ENCODE results near the gene DEDD.

DEDD gene

DNA sequence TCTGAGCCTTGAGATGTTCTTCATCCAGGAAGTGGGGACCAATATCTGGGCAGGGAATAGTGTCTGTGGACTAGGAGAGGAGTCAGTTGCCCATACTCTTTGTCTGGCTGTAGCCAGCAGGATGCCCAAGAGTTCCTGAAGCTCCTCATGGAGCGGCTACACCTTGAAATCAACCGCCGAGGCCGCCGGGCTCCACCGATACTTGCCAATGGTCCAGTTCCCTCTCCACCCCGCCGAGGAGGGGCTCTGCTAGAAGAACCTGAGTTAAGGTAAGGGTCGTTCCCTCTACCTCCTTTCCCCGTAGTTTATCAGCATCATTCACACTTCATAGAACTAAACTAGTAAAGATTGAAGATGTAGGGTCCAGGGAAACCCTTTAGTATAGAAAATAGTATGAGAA, 30.3 kb upstream of the DEDD start:
- DNase-seq = no peak

DNA sequence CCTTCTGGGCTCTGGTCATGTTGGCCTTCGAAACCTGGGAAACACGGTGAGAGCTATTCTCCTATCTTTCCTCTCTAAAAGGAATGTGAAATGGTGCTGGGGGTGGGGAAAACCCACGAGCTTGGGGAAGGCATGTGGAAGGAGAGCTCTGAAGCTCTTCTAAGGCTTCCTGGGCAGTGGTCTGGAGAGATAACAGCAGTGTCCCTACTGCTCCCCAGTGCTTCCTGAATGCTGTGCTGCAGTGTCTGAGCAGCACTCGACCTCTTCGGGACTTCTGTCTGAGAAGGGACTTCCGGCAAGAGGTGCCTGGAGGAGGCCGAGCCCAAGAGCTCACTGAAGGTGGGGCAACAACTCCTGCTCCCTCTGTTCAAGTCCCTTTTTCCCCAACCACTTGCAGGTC, 29.6 kb upstream of the DEDD start:
- DNase-seq = no peak

DNA sequence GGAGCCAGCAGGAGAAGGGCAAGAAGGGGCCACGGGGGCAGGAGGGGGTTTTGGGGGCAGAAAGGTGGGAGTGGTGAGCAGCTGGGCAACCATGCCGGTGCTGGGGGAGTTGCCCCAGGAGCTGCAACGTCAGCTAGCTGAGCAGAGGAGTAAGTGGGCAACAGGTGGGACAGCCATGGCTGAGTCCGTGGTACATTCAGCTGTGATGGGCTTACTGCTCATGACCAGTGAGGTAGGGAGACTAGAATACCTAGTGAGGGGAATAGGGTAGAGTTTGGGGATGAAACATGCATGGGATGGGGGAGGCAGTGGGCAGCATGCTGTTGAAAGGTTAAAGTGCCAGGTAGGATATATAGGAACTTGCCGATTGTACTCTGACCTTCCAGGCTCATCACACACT, 29.2 kb upstream of the DEDD start:
- DNase-seq = no peak

DNA sequence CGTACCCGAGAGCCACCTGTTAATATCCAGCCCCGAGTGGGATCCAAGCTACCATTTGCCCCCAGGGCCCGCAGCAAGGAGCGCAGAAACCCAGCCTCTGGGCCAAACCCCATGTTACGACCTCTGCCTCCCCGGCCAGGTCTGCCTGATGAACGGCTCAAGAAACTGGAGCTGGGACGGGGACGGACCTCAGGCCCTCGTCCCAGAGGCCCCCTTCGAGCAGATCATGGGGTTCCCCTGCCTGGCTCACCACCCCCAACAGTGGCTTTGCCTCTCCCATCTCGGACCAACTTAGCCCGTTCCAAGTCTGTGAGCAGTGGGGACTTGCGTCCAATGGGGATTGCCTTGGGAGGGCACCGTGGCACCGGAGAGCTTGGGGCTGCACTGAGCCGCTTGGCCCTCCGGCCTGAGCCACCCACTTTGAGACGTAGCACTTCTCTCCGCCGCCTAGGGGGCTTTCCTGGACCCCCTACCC, 28.2 kb upstream of the DEDD start:
- no peak for DNase-seq

DNA sequence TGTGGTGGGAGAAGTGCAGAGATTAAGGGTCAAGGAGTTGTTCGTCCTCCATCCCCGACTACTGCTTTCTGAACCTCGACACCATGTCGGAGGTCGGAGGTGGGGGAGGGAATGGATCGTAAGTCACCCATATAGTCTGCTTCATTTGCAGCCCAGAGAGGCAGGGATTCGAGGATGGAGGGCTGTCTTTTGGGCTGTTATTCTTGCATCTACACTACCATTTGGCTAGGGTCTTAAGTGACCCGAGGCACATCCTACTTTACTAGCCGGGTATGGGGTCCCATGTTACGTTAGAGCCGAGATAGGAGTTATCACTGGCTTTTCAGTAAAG, 27.4 kb upstream of the DEDD start:
- no peak for DNase-seq

DNA sequence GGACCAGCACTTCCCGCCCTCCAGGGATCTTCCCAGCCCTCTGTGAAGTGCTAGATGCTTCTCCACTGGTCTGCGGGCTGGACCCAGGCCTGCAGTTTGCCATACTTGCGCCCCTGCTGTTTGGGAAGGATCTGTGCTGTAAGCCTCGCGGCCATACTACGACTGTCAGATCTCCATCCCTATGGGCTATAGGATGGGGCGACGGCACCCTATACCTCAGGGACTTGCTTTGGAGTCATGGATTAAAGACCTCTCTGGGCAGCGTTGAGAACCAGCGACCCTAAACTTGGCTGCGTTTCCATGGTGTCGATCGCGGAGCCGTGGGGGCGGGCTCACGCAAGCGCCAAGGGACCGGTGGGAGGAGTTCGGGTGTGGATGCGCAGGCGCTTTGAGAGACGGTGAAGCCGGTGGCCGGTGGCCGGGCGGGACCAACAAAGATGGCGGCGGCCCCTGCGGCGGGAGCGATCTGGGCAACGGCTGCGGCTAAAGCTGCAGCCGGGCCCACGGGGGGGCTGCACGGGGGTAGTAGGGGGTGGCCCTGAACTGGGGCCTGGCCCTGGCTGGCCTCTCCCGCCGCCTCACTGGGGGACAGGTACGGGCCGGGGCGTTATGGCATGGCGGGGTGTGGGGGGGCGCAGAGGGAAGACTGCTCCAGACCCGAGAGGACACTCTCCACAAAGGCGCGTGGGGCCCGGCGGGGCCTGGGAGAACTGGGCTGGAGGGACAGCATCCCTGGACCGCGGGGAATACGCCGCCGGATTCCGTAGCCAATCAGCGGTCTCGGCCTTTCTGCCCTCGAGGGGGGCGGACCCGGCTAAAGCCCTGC, 26.8 kb upstream of the DEDD start, which contains the start of gene USP21:
USP21 (plus strand) TSS at position 414 of the 826 bp plus-strand sequence. CDS start 1,141 bp downstream, outside the sequence.
- peak; percentile 96 for DNase-seq

DNA sequence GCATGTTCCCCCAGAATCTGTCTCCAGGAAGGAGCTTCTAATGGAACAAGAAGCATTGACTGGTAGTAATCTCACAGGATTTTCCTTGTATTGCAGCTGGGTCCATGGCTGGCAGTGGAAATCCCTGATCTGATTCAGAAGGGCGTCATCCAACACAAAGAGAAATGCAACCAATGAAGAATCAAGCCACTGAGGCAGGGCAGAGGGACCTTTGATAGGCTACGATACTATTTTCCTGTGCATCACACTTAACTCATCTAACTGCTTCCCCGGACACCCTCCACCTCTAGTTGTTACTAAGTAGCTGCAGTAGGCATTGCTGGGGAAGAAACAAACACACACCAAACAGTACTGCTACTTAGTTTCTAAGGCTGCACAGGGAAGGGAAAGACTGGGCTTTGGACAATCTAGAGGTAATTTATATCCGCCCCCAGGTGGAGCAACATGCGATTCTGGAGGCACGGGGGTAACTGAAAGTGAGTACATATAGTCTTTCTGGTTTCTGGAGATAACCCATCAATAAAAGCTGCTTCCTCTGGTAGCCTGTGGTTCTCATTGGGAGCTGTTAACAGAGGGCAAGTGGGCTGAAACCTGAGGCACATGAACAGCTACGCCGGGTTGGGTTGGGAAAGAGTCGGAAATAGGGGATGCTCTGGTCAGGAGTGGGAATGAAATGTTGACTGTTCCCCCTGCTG, 26.0 kb upstream of the DEDD start:
- no peak for DNase-seq

DNA sequence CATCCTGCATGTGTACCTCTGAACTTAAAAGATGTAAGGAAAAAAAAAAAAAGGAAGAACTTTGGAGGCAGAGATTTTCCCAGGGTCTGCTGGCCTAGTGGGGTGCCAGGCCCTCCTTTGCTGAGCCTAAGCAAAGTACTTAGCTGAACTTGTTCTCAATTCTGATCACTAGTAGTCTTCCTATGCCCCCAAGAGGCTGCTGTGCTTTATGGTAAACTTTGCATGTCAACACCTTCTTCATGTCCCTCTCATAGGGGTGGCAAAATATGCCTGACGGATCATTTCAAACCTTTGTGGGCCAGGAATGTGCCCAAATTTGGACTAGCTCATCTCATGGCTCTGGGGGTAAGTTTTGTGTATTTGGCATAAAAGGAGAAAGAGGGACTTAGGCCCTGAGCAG, 25.4 kb upstream of the DEDD start:
- DNase-seq = no peak

DNA sequence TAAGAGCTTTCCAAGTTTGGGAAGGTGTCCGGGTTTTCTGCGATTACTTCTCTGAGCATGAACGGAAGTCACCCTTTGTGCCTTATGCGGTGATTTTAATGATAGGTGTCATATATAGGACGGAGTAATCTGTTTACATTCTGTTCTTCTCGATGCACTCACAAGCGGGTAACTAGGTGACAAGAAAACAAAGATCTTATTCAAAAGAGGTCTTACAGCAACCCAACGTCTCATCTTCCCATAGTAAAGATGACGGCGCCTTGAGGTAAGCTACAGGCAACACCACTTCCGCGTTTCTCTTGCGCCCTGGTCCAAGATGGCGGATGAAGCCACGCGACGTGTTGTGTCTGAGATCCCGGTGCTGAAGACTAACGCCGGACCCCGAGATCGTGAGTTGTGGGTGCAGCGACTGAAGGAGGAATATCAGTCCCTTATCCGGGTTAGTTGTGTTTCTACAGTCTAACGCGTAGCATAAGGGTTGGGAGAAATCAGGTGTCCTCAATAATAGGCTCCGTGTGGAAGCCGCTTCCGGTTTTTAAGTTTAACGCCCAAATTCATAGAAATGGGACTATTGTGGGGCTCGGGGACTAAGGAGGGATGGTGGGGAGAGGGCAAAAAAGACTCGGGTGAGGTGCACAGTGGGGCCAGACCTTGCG, 21.3 kb upstream of the DEDD start, which contains the start of gene UFC1:
UFC1 (plus strand) TSS at position 297 of the 656 bp plus-strand sequence; CDS start at position 317, 20 bp downstream.
- peak; percentile 93 for DNase-seq

DNA sequence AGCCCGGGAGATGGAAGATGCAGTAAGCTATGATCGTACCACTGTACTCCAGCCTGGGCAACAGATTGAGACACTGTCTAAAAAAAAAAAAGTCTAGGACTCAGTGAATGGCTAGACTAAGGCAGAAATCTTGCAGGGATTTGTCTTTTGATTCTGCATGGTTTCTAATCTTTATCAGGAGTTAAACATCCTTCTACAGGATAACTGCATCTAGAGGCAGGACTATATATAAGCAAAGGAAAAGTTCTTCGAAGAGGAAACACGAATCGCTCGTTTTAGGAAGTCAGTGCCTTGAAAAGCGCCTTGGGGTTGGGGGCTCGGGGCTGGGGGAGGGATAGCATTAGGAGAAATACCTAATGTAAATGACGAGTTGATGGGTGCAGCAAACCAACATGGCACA, 20.7 kb upstream of the DEDD start:
- no peak for DNase-seq

DNA sequence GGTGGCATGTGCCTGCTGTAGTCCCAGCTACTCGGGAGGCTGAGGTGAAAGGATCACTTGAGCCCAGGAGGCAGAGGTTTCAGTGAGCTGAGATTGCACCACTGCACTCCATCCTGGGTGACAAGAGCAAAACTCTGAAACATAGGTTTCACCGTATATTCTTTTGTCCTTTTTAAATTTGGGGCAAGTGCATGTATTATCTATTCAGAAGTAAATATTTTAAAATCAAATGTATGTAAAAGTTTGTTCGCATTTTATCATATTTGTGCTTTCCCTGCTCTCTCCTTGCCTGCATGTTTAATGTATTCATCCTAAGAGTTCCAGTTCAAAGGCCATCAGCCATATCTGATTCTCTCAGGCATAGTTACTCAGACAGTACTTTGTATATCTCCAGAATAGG, 13.4 kb upstream of the DEDD start:
- DNase-seq = no peak

DNA sequence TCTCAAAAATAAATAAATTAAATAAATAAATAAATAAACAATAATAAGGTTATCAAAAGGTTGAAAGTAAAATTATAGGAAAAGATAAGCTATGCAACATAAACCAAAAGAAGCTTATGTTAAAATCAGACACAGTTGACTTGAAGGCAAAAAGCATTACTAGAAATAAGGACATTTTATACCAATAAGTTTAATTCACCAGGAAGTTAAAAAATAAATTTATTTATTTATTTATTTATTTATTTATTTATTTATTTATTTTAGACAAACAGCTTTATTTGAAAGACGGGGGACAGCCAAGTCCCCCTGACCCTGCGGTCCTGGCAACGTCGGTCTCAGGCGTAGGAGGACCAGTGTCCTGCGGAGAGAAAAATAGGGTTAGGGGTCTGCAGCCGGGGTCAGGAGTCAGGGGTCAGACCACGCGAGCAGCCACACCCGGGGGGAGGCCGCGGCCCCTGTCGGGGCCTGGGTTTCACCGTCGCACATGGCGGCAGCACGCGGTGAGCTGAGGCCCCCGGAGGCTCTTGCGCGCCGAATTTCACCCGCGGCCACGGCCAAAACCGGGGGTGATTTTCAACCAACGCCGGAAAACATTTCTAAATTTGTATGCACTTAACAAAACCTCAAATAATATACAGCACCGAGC, 8.4 kb upstream of the DEDD start:
- DNase-seq = no peak

DNA sequence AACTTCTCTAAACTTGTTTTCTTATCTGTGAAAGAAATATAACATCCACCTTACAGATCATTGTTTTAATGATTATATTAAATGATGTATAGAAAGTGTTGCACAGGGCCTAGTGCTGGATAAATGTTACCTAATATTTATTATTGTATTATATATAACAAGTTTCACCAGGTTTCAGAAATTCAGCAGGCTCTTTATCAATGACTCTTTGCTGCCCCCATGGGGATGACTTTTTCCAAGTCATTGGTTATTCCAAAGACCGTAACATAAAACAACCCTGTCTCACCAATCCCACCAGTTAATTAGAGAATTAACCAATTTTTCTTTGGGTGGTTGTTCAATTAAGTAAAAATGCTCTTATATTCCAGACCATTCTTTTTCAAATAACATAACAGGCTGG, 7.3 kb upstream of the DEDD start:
- no peak for DNase-seq

DNA sequence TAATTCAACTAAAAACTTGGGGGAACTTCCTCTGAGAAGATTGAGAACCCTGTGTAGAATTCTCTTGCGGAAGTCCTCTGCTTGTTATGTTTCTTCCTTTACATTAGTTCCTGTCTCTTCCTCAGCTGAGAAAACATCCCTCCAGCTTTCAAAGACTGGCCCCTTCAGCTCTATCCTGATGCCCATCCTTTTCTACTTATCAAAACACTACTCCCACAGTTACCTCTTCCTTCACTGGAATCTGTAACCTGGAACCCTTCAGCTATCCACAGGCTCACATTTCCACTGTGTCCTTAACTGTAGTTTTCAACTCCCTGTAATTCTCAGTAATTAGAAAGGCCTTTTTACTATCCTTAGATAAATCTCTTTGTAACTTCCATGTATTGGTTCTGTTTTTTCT, 6.0 kb upstream of the DEDD start:
- no peak for DNase-seq

DNA sequence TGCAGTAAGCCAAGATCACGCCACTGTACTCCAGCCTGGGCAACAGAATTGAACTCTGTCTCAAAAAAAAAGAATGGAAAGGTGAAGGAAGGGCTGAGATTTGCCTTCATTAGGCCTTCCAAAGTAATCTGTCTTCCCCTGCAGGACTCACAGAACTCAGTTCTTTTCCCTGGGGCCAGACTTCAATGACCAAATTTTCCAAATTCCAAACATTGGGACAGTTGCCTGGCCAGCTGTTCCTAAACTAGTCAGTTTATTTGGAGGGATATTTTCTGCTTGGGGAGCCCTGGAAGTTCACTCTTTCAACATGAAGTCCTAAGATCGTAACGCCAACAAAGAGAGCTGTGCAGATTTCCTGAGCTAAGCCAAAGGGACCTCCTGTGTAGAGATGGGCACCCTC, 5.4 kb upstream of the DEDD start:
- DNase-seq = no peak

DNA sequence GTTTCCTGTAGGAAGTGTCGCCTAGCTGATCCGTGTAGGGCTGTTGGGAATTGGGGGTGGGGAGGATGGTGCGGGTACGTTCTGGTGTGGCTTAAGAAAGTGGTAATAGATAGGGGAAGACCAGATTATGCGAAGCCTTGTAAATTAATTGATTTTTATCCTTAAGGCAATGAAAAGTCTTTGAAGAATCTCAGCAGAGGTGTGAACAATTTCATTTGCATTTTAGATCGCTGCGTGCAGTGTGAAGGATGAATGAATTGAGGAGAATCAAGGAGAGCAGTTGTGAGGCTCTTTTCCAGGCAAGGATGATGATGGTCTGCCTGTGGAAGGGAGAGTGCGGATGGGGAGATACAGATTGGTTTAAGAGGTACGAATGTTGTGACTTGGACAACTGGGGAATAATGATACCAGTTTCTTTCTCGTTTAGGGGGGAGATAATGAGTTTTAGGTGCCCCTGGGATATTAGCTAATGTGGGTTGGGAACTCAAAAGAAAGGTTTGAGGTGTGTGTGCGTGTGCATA, 813 bp upstream of the DEDD start:
- DNase-seq = no peak

DNA sequence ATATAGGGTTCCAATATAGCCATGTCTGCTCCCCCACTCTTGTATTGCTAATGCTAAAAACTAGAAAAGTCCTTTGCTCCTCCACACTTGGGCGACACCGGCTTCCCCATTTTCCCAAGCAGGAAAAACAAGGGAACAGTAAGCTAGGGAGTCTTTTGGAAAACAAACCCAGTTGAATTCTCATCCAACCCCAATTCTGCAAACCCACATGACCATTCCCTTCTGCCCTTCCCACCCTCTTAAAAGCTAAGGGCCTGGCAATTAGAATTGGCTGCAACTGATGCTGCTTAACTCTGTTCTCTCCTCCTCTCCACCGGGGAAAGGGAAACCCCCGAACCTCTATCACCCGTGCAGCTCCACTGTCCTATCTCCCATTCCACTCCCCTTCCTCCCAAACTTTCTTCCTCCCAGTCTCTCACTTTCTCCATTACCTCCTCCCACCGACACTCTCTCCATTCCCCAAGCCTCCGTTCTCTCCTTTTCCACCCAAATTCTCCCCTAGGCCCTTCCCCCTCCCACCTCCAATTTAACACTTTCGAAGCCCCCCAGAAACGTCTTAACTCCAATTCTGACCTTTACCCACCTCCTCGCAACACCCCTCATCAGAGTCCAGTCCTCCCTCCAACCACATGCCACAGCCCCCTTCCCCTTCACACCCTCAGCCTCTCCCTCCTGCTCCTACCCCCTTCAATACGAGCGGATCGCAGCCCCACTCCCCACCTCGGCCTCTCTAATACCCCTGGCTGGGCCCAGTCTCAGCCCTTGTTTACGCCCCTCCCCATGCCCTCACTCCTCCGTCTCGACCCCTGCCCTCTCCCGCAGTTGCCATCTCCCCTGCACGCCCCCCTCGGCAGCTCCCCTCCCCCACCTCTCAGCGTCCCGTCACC, 701 bp downstream of the DEDD start:
- DNase-seq = peak; percentile 45

DNA sequence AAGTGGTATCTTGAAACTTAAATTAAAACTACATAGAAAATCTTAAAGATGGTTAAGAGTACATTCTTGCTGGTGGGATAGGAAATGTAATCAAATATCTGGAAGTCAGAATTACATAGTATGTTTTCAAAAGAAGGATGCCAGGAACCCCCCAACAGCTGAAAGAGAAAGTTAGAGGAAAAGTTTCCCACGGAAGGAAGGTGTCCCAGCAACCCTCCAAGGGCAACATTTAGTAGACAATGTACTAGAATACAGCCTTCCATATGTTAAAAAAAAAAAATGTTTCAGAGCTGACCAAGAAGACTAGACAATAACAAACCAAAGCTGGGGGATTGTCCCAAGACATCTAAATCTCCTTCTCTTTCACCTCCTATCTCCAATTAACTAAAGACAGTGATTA, 2.2 kb downstream of the DEDD start:
- DNase-seq = no peak

DNA sequence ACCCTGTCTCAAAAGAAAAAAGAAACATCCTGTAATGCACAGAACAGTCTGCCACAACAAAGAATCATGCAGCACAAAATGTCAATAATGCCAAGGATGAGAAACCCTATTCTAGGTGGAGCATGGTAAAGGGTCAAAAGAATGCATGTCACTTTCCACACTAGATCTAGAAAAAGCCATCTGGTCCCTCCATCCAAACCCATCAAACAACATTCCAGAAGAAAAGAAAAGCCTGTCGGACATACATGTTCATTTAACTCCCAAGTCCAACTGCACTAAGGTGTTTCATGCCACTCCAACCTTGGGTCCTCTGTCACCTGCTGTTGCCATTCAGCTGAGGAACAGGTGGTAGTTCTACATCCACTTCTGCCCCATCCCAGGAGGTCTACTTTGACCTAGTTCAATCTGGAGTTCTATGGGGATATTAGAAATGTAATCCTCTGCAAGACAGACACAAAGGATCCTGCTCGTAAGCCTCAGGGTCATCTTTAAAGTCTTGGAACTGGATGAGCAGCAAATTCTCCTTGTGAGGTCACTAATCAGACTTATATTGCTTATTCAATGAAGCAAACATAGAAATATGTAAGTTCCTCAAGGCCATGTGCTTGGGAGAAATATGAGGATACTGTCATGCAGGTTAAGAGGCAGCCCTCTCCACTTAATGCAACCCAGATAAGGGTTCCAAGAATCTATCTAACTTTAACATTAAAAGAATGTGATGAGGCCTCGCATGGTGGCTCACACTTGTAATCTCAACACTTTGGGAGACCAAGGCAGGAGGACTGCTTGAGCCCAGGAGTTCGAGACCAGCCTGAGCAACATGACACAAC, 3.7 kb downstream of the DEDD start:
- DNase-seq = no peak

DNA sequence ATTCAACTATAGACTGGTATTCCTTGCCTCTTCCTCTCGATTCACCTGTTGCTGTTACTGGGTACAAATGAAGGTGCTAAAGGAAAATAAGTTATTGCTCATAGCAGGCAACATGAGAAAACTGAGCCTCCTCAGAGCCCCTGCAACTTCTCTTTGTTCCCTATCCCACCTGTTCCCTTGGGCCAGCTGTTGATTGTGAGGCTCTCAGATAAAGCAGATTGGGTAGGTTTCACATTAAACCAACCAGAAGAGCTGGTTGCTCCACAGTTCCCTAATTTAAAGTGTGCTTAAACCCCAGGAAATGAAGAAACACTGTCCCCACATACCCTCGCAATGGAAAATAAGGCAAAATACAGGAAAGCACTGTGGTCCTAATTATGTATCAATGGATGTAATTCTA, 4.8 kb downstream of the DEDD start:
- DNase-seq = no peak

DNA sequence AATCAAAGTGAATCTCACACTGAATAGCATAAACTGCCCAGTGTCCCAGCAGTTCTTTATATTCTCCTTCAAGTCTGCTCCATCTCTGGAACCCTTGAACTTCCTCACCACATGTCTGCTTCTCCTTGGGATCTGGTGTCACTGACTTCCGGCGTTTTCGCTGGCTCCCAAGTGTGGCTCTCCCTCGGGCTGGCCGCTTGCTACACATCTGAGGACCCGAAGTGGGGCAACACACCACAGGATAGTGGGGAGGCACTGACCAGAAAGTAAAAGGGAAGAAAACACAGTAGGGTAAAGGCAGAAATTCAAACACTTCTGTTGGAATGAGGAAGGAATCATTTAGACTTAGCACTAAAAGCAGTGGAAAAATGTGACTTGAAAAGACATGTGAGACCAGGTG, 9.5 kb downstream of the DEDD start:
- no peak for DNase-seq

Measured in retina (tissue), 1 donor.